Suprapubic skin (tissue), 4 donors: ENCODE results near the gene TMEM130. TPM values are rescaled to one million over a fixed set of nuclear protein-coding genes. Genes with fewer than 3 reads are reported as not detected.

Source experiments
- DNase-seq, 2 donors: peaks; one replicate each; pipeline ENCODE4 v3.0.0-alpha.2; 2019; ENCODE audit warnings: low spot score in 2 of 2
- H3K27ac ChIP-seq: fragments of 200-600 bp; sonication (generic); one replicate; pipeline ENCODE4 v1.5.1; 2019
- H3K27me3 ChIP-seq: fragments of 200-600 bp; sonication (generic); one replicate; pipeline ENCODE4 v1.5.1; 2019
- H3K36me3 ChIP-seq: fragments of 200-600 bp; sonication (generic); one replicate; pipeline ENCODE4 v1.5.1; 2019
- H3K4me1 ChIP-seq: fragments of 200-600 bp; sonication (generic); one replicate; pipeline ENCODE4 v1.5.1; 2019
- H3K4me3 ChIP-seq: fragments of 200-600 bp; sonication (generic); one replicate; pipeline ENCODE4 v1.5.1; 2019; ENCODE audit warnings: mild to moderate bottlenecking
- H3K9me3 ChIP-seq: fragments of 200-600 bp; sonication (generic); one replicate; pipeline ENCODE4 v1.5.1; 2019
- CTCF ChIP-seq, 2 donors: fragments of 200-600 bp in 1 of 2; fragments of 450-650 bp in 1 of 2; sonication (generic) in 1 of 2; IDR thresholded peaks; one replicate each; pipeline ENCODE4 v1.5.1; 2016 to 2019; ENCODE audit warnings: antibody characterized with exemption in 2 of 2, mild to moderate bottlenecking in 1 of 2, moderate library complexity in 1 of 2
- EP300 ChIP-seq: sonication (generic); formaldehyde crosslinking; IDR thresholded peaks from one replicate; pipeline ENCODE4 v1.6.1; 2017; ENCODE audit warnings: antibody characterized with exemption
- POLR2A ChIP-seq, 2 donors: fragments of 450-650 bp; IDR thresholded peaks; one replicate each; pipeline ENCODE4 v1.6.1; 2017; ENCODE audit warnings: antibody characterized with exemption in 2 of 2, mild to moderate bottlenecking in 2 of 2, moderate library complexity in 2 of 2
- POLR2AphosphoS5 ChIP-seq, 3 donors: sonication (generic); formaldehyde crosslinking; IDR thresholded peaks; one replicate each; pipeline ENCODE4 v1.6.1; 2017; ENCODE audit warnings: antibody characterized with exemption in 3 of 3
- WGBS: methylation state at CpG from one replicate; pipeline ENCODE4 v1.1.5; 2018; 5-methylcytosine and 5-hydroxymethylcytosine counted together
- total RNA-seq, 4 donors: library from RNA; depleted of rRNA; stranded (reverse); fragments of >200 nt; gene quantifications; one replicate each; pipeline ENCODE4 v1.1.0, GENCODE V29; 2016

The TMEM130 gene
- total RNA-seq, 4 donors from 2014 or later, result not detected

- WGBS, result 86% methylated on average over 4 of the region's 4 CpGs
- H3K27me3 ChIP-seq, result no peaks in the 10 kb centered on the region
- peaks cover 20% of the 10 kb centered on the region for H3K4me1 ChIP-seq
- TF ChIP-seq POLR2A (IDR thresholded peaks at IDR 0.05) (no peak), POLR2AphosphoS5 (IDR thresholded peaks at IDR 0.05) (no peak), EP300 (no peak), CTCF (IDR thresholded peaks at IDR 0.05) (no peak)
- peaks cover 42% of the 10 kb centered on the region for H3K36me3 ChIP-seq
- H3K4me3 ChIP-seq, result no peak overlapping the region
- no peak for DNase-seq
- H3K27ac ChIP-seq, result no peak overlapping the region
- H3K9me3 ChIP-seq, result no peaks in the 10 kb centered on the region
These were observed 14.6 kb upstream of the TMEM130 start for GRCh38 chr7:98884416-98884815.

- peaks cover 33% of the 10 kb centered on the region for H3K36me3 ChIP-seq
- no peaks in the 10 kb centered on the region for H3K9me3 ChIP-seq
- H3K27me3 ChIP-seq, result no peaks in the 10 kb centered on the region
- no peak overlapping the region for H3K27ac ChIP-seq
- H3K4me1 ChIP-seq, result peaks cover 29% of the 10 kb centered on the region
- peak; percentile 9 to 20 for DNase-seq
- 59% methylated on average over 9 of the region's 9 CpGs for WGBS
- TF ChIP-seq POLR2AphosphoS5 (IDR thresholded peaks at IDR 0.05), result no peak
- no peak for TF ChIP-seq POLR2A (IDR thresholded peaks at IDR 0.05)
- no peak for TF ChIP-seq EP300
- no peak for TF ChIP-seq CTCF (IDR thresholded peaks at IDR 0.05)
- no peak overlapping the region for H3K4me3 ChIP-seq
These were observed 11.9 kb upstream of the TMEM130 start for GRCh38 chr7:98881561-98882315.

GRCh38 chr7:98880485-98880884 lies 10.7 kb upstream of the TMEM130 start:
- H3K4me3 ChIP-seq, result no peak overlapping the region
- no peak for TF ChIP-seq POLR2A (IDR thresholded peaks at IDR 0.05)
- no peak for TF ChIP-seq POLR2AphosphoS5 (IDR thresholded peaks at IDR 0.05)
- TF ChIP-seq EP300, result no peak
- TF ChIP-seq CTCF (IDR thresholded peaks at IDR 0.05), result no peak
- peak in 1 of 2 donors; percentile 8 for DNase-seq
- no peaks in the 10 kb centered on the region for H3K9me3 ChIP-seq
- H3K27me3 ChIP-seq, result no peaks in the 10 kb centered on the region
- peaks cover 29% of the 10 kb centered on the region for H3K4me1 ChIP-seq
- no peak overlapping the region for H3K27ac ChIP-seq
- 91% methylated on average over 8 of the region's 8 CpGs for WGBS
- H3K36me3 ChIP-seq, result peaks cover 26% of the 10 kb centered on the region

GRCh38 chr7:98879979-98880315 lies 10.1 kb upstream of the TMEM130 start:
- H3K4me3 ChIP-seq, result peak overlapping the region; percentile 100
- H3K36me3 ChIP-seq, result peaks cover 24% of the 10 kb centered on the region
- peaks cover 29% of the 10 kb centered on the region for H3K4me1 ChIP-seq
- H3K27ac ChIP-seq, result no peak overlapping the region
- no peaks in the 10 kb centered on the region for H3K27me3 ChIP-seq
- DNase-seq, result peak in 1 of 2 donors; percentile 44
- no peak for TF ChIP-seq CTCF (IDR thresholded peaks at IDR 0.05)
- no peak for TF ChIP-seq POLR2A (IDR thresholded peaks at IDR 0.05)
- no peak for TF ChIP-seq EP300
- no peak for TF ChIP-seq POLR2AphosphoS5 (IDR thresholded peaks at IDR 0.05)
- WGBS, result 42% methylated on average over 9 of the region's 9 CpGs
- H3K9me3 ChIP-seq, result no peaks in the 10 kb centered on the region

- H3K4me3 ChIP-seq, result peak overlapping the region; percentile 100
- no peaks in the 10 kb centered on the region for H3K27me3 ChIP-seq
- DNase-seq, result peak; percentile 66 to 76
- 3% methylated on average over 21 of the region's 29 CpGs for WGBS
- peak overlapping the region; percentile 98 for H3K27ac ChIP-seq
- no peaks in the 10 kb centered on the region for H3K9me3 ChIP-seq
- peaks cover 29% of the 10 kb centered on the region for H3K4me1 ChIP-seq
- TF ChIP-seq CTCF (IDR thresholded peaks at IDR 0.05) (peak in 1 of 2 donors; percentile 16), POLR2A (IDR thresholded peaks at IDR 0.05) (no peak), EP300 (no peak), POLR2AphosphoS5 (IDR thresholded peaks at IDR 0.05) (no peak)
- peaks cover 18% of the 10 kb centered on the region for H3K36me3 ChIP-seq
These were observed 9.6 kb upstream of the TMEM130 start for GRCh38 chr7:98879198-98879978.
